K562 (cell line): ENCODE measurements around the gene RPLP2. TPM values are rescaled to one million over a fixed set of nuclear protein-coding genes. Genes with fewer than 3 reads are reported as not detected.

Experiments
- ZNF239 ChIP-seq: fragments of 250-450 bp; sonication (Bioruptor Pico); IDR thresholded peaks from 2 replicates; pipeline ENCODE4 v1.4.0; 2020; ENCODE audit warnings: mild to moderate bottlenecking
- ZNF24 ChIP-seq: fragments of 450-650 bp; IDR thresholded peaks from 2 replicates; pipeline ENCODE4 v1.6.1; 2016
- ZNF707 ChIP-seq: fragments of 250-450 bp; sonication (Bioruptor Pico); conservative IDR thresholded peaks from 2 replicates; pipeline ENCODE4 v1.8.0; 2022; ENCODE audit warnings: inconsistent platforms, mild to moderate bottlenecking, moderate library complexity
- polyA plus RNA-seq, 8 experiments: library from polyadenylated mRNA; depleted of rRNA in 4 of 8; stranded (reverse) in 5 of 8; unstranded in 3 of 8; fragments of >200 nt; fragmentation: Nextera tagmentation in 2 of 8; fragmentation: Illumina TruSeq in 1 of 8; extraction: Ambion mirVana in 2 of 8; extraction: Trizol in 1 of 8; gene quantifications; 2 replicates each; pipeline versions ENCODE4 v1.2.1 to v1.2.3, GENCODE V29; 2011 to 2014; ENCODE audit warnings: inconsistent platforms in 1 of 8, missing spikeins in 1 of 8
- total RNA-seq, 7 experiments: library from RNA; depleted of rRNA in 6 of 7; stranded (reverse); fragments of >200 nt in 6 of 7; fragmentation: Illumina TruSeq in 2 of 7; extraction: Trizol in 2 of 7; gene quantifications; 2 replicates each; pipeline versions ENCODE4 v1.2.1 to v1.2.3, GENCODE V29; 2011 to 2021; ENCODE audit warnings: low replicate concordance in 1 of 7
- TF ChIP-seq, protein P1 (sequence below): sonication (generic); formaldehyde crosslinking; IDR thresholded peaks from 2 replicates; pipeline ENCODE4 v1.8.0; 2023; ENCODE audit warnings: mild to moderate bottlenecking, missing genetic modification reagents
- TF ChIP-seq, protein P2 (sequence below): fragments of 150-350 bp; IDR thresholded peaks from 2 replicates; pipeline ENCODE4 v1.6.1; 2014; ENCODE audit warnings: low read depth, mild to moderate bottlenecking, low read length, borderline replicate concordance
- TF ChIP-seq, protein P3 (sequence below): IDR thresholded peaks from 2 replicates; pipeline ENCODE4 v1.6.1; 2011; ENCODE audit warnings: borderline replicate concordance, low read depth, mild to moderate bottlenecking, moderate library complexity, low read length; ENCODE audit not compliant: insufficient read depth, poor library complexity, severe bottlenecking

Gene RPLP2
- total and polyA plus RNA-seq, 9 of the 15 experiments (the other 6 are each of a cell fraction or from before 2014, with no cell fraction given): 528 to 3,807 (median 1,633) TPM

DNA sequence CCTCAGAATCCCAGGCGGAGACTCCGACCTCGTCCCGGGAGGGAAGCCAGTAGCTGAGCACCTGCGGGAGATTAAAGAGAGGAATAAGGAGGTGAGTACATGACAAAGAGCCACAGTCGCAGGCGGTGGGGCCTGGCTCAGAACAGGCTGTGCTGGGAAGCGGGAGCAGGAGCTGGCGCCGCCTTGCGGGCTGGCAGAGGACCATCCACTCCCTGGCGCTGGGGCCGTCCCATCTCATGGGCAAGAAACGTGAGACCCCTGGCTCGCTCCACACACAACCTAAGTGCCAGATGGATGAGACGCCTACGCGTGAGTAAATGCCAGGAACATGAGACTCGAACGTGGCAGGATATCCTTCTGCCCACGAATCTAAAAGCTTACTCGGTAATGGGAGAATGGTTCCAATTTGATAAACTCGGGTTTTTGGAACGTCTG lies 26.2 kb upstream of the RPLP2 start (continued):
- TF ChIP-seq, protein P1, sequence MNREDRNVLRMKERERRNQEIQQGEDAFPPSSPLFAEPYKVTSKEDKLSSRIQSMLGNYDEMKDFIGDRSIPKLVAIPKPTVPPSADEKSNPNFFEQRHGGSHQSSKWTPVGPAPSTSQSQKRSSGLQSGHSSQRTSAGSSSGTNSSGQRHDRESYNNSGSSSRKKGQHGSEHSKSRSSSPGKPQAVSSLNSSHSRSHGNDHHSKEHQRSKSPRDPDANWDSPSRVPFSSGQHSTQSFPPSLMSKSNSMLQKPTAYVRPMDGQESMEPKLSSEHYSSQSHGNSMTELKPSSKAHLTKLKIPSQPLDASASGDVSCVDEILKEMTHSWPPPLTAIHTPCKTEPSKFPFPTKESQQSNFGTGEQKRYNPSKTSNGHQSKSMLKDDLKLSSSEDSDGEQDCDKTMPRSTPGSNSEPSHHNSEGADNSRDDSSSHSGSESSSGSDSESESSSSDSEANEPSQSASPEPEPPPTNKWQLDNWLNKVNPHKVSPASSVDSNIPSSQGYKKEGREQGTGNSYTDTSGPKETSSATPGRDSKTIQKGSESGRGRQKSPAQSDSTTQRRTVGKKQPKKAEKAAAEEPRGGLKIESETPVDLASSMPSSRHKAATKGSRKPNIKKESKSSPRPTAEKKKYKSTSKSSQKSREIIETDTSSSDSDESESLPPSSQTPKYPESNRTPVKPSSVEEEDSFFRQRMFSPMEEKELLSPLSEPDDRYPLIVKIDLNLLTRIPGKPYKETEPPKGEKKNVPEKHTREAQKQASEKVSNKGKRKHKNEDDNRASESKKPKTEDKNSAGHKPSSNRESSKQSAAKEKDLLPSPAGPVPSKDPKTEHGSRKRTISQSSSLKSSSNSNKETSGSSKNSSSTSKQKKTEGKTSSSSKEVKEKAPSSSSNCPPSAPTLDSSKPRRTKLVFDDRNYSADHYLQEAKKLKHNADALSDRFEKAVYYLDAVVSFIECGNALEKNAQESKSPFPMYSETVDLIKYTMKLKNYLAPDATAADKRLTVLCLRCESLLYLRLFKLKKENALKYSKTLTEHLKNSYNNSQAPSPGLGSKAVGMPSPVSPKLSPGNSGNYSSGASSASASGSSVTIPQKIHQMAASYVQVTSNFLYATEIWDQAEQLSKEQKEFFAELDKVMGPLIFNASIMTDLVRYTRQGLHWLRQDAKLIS: no peak
- TF ChIP-seq, protein P2, sequence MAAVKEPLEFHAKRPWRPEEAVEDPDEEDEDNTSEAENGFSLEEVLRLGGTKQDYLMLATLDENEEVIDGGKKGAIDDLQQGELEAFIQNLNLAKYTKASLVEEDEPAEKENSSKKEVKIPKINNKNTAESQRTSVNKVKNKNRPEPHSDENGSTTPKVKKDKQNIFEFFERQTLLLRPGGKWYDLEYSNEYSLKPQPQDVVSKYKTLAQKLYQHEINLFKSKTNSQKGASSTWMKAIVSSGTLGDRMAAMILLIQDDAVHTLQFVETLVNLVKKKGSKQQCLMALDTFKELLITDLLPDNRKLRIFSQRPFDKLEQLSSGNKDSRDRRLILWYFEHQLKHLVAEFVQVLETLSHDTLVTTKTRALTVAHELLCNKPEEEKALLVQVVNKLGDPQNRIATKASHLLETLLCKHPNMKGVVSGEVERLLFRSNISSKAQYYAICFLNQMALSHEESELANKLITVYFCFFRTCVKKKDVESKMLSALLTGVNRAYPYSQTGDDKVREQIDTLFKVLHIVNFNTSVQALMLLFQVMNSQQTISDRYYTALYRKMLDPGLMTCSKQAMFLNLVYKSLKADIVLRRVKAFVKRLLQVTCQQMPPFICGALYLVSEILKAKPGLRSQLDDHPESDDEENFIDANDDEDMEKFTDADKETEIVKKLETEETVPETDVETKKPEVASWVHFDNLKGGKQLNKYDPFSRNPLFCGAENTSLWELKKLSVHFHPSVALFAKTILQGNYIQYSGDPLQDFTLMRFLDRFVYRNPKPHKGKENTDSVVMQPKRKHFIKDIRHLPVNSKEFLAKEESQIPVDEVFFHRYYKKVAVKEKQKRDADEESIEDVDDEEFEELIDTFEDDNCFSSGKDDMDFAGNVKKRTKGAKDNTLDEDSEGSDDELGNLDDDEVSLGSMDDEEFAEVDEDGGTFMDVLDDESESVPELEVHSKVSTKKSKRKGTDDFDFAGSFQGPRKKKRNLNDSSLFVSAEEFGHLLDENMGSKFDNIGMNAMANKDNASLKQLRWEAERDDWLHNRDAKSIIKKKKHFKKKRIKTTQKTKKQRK: no peak
- TF ChIP-seq ZNF24: no peak
- no peak for TF ChIP-seq ZNF239 (CRISPR knock-in tag)
- TF ChIP-seq, protein P3, sequence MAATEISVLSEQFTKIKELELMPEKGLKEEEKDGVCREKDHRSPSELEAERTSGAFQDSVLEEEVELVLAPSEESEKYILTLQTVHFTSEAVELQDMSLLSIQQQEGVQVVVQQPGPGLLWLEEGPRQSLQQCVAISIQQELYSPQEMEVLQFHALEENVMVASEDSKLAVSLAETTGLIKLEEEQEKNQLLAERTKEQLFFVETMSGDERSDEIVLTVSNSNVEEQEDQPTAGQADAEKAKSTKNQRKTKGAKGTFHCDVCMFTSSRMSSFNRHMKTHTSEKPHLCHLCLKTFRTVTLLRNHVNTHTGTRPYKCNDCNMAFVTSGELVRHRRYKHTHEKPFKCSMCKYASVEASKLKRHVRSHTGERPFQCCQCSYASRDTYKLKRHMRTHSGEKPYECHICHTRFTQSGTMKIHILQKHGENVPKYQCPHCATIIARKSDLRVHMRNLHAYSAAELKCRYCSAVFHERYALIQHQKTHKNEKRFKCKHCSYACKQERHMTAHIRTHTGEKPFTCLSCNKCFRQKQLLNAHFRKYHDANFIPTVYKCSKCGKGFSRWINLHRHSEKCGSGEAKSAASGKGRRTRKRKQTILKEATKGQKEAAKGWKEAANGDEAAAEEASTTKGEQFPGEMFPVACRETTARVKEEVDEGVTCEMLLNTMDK: peak; percentile 87
- TF ChIP-seq ZNF707: no peak
